ENCODE results near the gene LYPLA2. TPM values are rescaled to one million over a fixed set of nuclear protein-coding genes. Genes with fewer than 3 reads are reported as not detected.
"Not testable (repeated sequence)": the region's sequence is repeated elsewhere in the genome, so short reads cannot be mapped to it uniquely, and the experiment has no call there.

Gene LYPLA2
- total RNA-seq, 4 donors from 2014 or later, result 23.6 to 36.3 (median 31.6) TPM

DNA sequence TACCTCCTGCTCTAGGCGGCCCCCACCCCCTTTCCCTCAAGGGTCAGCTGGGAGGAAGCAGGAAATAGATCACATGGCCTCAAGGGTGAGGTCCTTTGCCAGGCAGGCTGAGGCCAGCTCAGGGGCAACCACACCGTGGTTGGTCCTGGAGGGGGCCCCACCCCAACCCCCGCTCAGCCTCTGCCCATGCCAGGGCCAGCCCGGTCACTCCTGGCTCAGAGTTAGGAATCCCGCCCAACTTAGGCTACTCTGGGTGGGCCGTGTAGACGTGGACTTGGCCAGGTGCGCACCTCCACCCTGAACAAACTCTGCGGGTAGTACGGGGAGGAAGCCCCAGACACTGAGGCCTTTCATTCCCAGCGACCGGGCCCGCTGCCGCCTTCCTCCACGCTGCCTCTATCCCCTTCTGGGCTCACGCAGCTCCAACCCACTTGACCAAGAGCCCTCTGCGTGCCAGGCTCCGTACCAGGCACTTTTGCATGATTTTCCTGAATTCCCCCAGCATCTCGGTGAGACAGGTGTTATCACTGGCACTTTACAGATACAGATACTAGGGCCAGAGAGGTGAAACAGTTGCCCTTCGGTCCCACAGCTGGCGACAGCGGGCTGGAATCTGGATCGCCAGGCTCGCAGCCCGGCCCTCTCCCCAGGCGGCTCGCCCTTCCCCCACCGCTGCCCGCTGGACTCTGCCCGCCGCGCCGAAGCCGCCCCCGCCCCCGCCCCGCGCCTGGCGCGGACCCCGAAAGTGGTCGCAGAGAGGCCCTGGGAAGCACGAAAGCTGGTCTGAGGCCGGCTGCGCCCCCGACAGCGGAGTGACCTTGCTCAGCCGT, 8.8 kb downstream of the LYPLA2 start:
- peak overlapping the region; percentile 55 to 98 (median 86) for H3K4me3 ChIP-seq
- peaks cover 0 to 57% (median 0%) of the 10 kb centered on the region in 3 donors for H3K36me3 ChIP-seq
- TF ChIP-seq POLR2A (IDR thresholded peaks at IDR 0.05), result peak in 1 of 2 donors; percentile 18
- TF ChIP-seq, protein P1, sequence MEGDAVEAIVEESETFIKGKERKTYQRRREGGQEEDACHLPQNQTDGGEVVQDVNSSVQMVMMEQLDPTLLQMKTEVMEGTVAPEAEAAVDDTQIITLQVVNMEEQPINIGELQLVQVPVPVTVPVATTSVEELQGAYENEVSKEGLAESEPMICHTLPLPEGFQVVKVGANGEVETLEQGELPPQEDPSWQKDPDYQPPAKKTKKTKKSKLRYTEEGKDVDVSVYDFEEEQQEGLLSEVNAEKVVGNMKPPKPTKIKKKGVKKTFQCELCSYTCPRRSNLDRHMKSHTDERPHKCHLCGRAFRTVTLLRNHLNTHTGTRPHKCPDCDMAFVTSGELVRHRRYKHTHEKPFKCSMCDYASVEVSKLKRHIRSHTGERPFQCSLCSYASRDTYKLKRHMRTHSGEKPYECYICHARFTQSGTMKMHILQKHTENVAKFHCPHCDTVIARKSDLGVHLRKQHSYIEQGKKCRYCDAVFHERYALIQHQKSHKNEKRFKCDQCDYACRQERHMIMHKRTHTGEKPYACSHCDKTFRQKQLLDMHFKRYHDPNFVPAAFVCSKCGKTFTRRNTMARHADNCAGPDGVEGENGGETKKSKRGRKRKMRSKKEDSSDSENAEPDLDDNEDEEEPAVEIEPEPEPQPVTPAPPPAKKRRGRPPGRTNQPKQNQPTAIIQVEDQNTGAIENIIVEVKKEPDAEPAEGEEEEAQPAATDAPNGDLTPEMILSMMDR (IDR thresholded peaks at IDR 0.05), result no peak
- TF ChIP-seq EP300 (IDR thresholded peaks at IDR 0.05), result peak in 1 of 2 donors; percentile 58
- H3K4me1 ChIP-seq, result peaks cover 0 to 31% (median 18%) of the 10 kb centered on the region in 4 donors
- WGBS, 2 donors, result 1 to 7% methylated on average over 16 to 26 of the region's 48 CpGs
- peak overlapping the region; percentile 64 to 97 (median 95) for H3K27ac ChIP-seq
- no peaks in the 10 kb centered on the region for H3K9me3 ChIP-seq
- H3K27me3 ChIP-seq, result no peaks in the 10 kb centered on the region
- no peak for DNase-seq (ENCODE audit: low spot score in 2 of 2)

DNA sequence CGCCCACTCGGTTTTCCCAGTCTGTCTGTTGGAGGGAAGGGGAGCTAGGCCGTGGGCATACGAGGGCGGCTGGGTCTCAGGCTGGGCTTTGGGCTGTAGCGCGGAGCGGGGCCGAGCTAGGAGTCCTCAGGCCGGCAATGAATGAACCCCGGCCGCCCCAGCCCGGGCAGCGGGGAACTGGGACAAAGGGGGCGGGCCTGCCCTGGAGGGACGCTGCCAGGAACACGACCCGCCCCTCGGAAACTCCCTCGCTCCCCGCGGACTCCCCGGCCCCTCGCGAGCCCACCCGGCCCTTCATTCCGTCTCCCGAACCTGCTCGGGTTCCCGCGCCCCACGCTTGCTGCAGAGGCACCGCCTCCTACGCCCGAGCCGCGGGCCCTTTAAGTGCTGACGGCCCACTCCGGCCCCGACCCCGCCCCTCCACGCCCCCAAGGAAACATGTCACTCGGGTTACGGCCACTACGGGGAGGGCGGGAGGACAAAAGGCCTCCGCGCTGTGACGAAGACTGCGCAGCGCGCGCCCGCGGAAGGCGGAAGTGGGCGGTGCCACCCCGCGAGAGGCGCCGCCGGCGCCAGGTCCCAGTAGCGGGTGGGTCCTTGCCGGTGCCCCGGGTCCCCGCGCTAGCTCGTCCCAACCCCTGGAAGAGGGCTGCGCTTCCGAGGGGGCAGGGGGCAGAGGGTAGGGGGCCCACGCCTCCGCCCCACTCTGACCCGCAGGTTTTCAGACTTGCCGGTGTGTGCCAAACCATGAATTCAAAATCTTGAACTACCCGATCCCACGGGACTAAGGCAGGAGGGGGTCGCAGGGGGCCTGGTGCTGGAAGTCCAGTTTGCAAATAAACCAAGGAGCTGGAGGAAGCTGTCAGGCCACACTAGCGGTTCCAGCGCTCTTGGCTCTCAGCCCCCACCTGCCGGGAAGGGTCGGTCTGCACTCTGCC, 9.7 kb downstream of the LYPLA2 start, which contains the start of gene GALE:
TSS of gene GALE (minus strand) at position 355 of the 938 bp plus-strand sequence. CDS start 1,747 bp downstream, outside the sequence.
- H3K27ac ChIP-seq, result peak within 1 kb of the TSS; percentile 64 to 97 (median 95)
- H3K27me3 ChIP-seq, result no peaks in the 10 kb centered on the region
- H3K4me1 ChIP-seq, result peaks cover 0 to 29% (median 18%) of the 10 kb centered on the region in 4 donors
- peak; percentile 96 for DNase-seq (ENCODE audit: low spot score in 2 of 2)
- WGBS, 2 donors, result 0 to 2% methylated on average over 13 to 49 of the region's 82 CpGs
- peak within 1 kb of the TSS; percentile 55 to 98 (median 86) for H3K4me3 ChIP-seq
- H3K36me3 ChIP-seq, result peaks cover 0 to 51% (median 0%) of the 10 kb centered on the region in 3 donors
- TF ChIP-seq, protein P1 (IDR thresholded peaks at IDR 0.05), result peak in 1 of 5 experiments; percentile 69
- TF ChIP-seq POLR2A (IDR thresholded peaks at IDR 0.05) (peak; percentile 48 to 63), EP300 (IDR thresholded peaks at IDR 0.05) (peak; percentile 89 to 96)
- no peaks in the 10 kb centered on the region for H3K9me3 ChIP-seq

DNA sequence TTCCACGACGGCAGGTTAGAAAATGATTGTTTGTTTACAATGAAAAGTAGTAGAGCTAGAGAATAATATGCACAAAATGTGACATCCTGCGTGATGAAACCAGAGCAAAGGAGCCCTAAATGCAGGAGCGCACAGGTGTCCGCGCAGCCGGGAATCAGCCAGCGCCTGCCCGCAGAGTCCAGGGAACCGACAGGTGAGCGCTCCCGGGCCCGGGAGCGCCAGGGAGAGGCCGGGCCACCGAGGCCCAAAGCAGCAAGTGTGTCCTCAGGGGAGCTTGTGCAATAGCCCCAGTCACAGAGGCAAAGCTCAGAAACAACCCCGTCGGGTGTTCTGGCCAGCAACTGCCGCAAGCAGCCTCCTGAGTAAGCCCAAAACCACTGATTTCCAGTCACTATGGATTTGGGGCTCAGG, 10.4 kb downstream of the LYPLA2 start:
- TF ChIP-seq, protein P1 (IDR thresholded peaks at IDR 0.05), result no peak
- TF ChIP-seq EP300 (IDR thresholded peaks at IDR 0.05), result no peak
- no peak for TF ChIP-seq POLR2A (IDR thresholded peaks at IDR 0.05)
- Histone ChIP-seq H3K27me3 (no peaks in the 10 kb centered on the region), H3K9me3 (no peaks in the 10 kb centered on the region), H3K4me1 (peaks cover 0 to 26% (median 18%) of the 10 kb centered on the region in 4 donors), H3K27ac (peak overlapping the region; percentile 64 to 97 (median 95)), H3K4me3 (peak overlapping the region; percentile 55 to 98 (median 86)), H3K36me3 (peaks cover 0 to 47% (median 0%) of the 10 kb centered on the region in 3 donors)
- WGBS, 2 donors, result 24 to 25% methylated on average over 19 of the region's 19 CpGs
- no peak for DNase-seq (ENCODE audit: low spot score in 2 of 2)

DNA sequence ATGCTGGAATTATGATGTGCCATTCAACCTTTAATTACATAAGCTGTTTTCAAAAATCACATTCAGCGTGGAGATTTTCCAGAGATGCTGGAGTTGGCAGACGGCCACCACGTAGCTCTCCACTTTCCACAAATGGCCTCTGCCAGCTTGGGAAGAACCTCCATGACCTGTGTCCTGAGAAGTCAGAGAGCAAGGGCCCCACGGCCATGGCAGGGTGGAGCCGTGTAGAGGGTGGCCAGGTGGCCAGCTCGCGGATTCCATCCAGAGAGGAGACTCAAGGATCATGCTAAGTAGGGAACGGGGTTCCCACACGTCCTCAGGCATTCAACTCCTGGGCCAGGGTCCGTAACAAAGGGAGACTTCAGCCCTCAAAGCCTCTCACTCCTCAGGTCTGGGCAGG, 10.9 kb downstream of the LYPLA2 start:
- H3K9me3 ChIP-seq, result no peaks in the 10 kb centered on the region
- H3K4me3 ChIP-seq, result no peak overlapping the region
- TF ChIP-seq POLR2A (IDR thresholded peaks at IDR 0.05) (no peak), EP300 (IDR thresholded peaks at IDR 0.05) (no peak)
- TF ChIP-seq, protein P1 (IDR thresholded peaks at IDR 0.05), result no peak
- no peaks in the 10 kb centered on the region for H3K27me3 ChIP-seq
- H3K27ac ChIP-seq, result peak overlapping the region in 2 of 4 donors; percentile 94 to 97
- peaks cover 0 to 26% (median 18%) of the 10 kb centered on the region in 4 donors for H3K4me1 ChIP-seq
- peaks cover 0 to 47% (median 0%) of the 10 kb centered on the region in 3 donors for H3K36me3 ChIP-seq
- WGBS, 2 donors, result 51 to 52% methylated on average over 7 to 10 of the region's 10 CpGs
- DNase-seq (ENCODE audit: low spot score in 2 of 2), result no peak

DNA sequence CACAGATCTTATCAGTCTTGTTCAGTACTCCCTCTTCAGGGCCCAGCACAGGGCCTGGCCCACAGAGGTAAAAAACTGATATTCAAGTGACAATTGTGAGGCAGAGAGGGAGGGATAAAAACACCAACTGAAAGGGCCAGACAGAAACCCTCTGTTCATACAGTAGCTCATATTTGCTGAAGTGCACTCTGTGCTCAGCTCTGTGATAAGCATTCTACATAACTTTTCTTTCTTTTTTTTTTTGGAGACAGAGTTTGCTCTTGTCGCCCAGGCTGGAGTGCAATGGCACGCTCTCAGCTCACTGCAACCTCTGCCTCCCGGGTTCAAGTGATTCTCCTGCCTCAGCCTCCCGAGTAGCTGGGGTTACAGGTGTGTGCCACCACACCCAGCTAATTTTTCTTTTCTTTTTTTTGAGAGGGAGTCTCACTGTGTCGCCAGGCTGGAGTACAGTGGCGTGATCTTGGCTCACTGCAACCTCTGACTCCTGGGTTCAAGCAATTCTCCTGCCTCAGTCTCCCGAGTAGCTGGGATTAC, 11.9 kb downstream of the LYPLA2 start:
- DNase-seq (ENCODE audit: low spot score in 2 of 2); H3K27ac ChIP-seq; H3K4me3 ChIP-seq; H3K27me3 ChIP-seq; H3K9me3 ChIP-seq: not testable (repeated sequence)
- 88 to 92% methylated on average over 7 of the region's 7 CpGs for WGBS, 2 donors
- Histone ChIP-seq H3K36me3 (peaks cover 0 to 47% (median 0%) of the 10 kb centered on the region in 3 donors), H3K4me1 (peaks cover 0 to 26% (median 18%) of the 10 kb centered on the region in 4 donors)

Measured in tibial nerve (tissue), 4 donors.